ENCODE data around the gene NPY1R. TPM values are rescaled to one million over a fixed set of nuclear protein-coding genes. Genes with fewer than 3 reads are reported as not detected.

The NPY1R gene
- polyA plus RNA-seq, 1 donor, result 28.3 TPM

- no peak for DNase-seq
Observed at GRCh38 chr4:163280703-163281519, 51.5 kb downstream of the NPY1R start.

DNA sequence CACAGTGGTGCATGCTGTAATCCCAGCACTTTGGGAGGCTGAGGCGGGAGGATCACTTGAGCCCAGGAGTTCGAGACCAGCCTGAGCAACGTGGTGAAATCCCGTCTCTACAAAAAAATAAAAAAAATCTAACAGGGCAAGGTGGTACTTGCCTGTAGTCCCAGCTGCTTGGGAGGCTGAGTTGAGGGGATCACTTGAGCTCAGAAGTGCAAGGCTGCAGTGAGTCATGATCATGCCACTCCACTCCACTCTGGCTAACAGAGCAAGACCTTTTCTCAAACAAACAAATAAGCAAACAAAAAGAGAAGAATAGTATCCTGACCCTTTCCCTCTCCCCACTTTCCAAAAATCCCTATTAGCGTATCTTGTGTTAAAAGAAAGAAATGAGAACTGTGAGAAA is 52.7 kb downstream of the NPY1R start:
- no peak for DNase-seq

DNA sequence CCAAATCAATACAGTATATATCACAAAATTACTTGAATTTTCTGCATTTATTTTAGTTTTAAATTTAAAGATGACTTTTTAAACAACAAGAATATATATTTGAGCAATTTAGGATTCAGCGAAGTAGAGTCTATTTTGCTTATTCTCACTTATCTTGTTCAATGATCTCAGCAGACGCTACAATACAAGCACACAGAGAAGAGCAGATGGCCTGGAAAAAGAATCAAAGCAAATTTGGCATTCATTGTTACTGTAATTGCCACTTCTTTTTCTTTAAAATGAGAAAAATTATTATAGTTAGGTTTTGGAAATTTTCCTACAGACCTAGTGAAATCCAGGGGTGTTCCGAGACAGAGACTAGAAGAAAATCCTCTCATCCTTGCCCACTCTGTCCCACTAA is 57.5 kb downstream of the NPY1R start:
- DNase-seq, result no peak

Other genes starting within 250 kb of the NPY1R start
- 28.8 TPM for gene NAF1, start 165.7 kb downstream of the NPY1R start, polyA plus RNA-seq (ENCODE audit: insufficient read length)
- gene NPY5R, start 11.3 kb upstream of the NPY1R start, polyA plus RNA-seq (ENCODE audit: insufficient read length), result 6.5 TPM
- gene TKTL2, start 141.2 kb upstream of the NPY1R start, polyA plus RNA-seq (ENCODE audit: insufficient read length), result not detected
- 42.3 TPM for gene TMA16, start 162.1 kb upstream of the NPY1R start, polyA plus RNA-seq (ENCODE audit: insufficient read length)